Mesendoderm (in vitro differentiated cells): ENCODE data around the gene CARNS1.
A peak's percentile ranks its signal among the peaks of the same experiment; 100 is the strongest.

ENCODE experiments used
- DNase-seq: peaks from one replicate; pipeline ENCODE4 v3.0.0; 2013
- H2AK5ac ChIP-seq: 2 replicates; pipeline ENCODE4 v1.6.1; 2013; ENCODE audit warnings: low read length, inconsistent platforms
- H2BK120ac ChIP-seq: 2 replicates; pipeline ENCODE4 v1.6.1; 2013; ENCODE audit warnings: low read depth, mild to moderate bottlenecking, low read length, moderate library complexity, mixed read lengths
- H2BK15ac ChIP-seq: replicated peaks from 2 replicates; pipeline ENCODE4 v1.6.1; 2013; ENCODE audit warnings: low read depth, mild to moderate bottlenecking, moderate library complexity
- H2BK5ac ChIP-seq: 2 replicates; pipeline ENCODE4 v1.6.1; 2013; ENCODE audit warnings: low read length, inconsistent platforms
- H3K18ac ChIP-seq: 2 replicates; pipeline ENCODE4 v1.6.1; 2013; ENCODE audit warnings: mild to moderate bottlenecking, low read length, mixed read lengths
- H3K23ac ChIP-seq: one replicate; pipeline ENCODE4 v1.6.1; 2013; ENCODE audit warnings: low read length
- H3K27ac ChIP-seq: 2 replicates; pipeline ENCODE4 v1.5.1; 2013; ENCODE audit warnings: low read depth, mild to moderate bottlenecking, inconsistent platforms, low read length, moderate library complexity
- H3K27me3 ChIP-seq: 2 replicates; pipeline ENCODE4 v1.6.1; 2013; ENCODE audit warnings: low read length, control low read depth, mild to moderate bottlenecking, inconsistent platforms; ENCODE audit not compliant: insufficient read depth, poor library complexity
- H3K36me3 ChIP-seq: 2 replicates; pipeline ENCODE4 v1.6.1; 2013; ENCODE audit warnings: low read length, inconsistent platforms; ENCODE audit not compliant: control insufficient read depth, insufficient read depth
- H3K4ac ChIP-seq: one replicate; pipeline ENCODE4 v1.6.1; 2013; ENCODE audit warnings: low read depth, mild to moderate bottlenecking, low read length, moderate library complexity
- H3K4me1 ChIP-seq: 2 replicates; pipeline ENCODE4 v1.6.1; 2013; ENCODE audit warnings: low read depth, low read length, inconsistent platforms; ENCODE audit not compliant: control insufficient read depth
- H3K4me2 ChIP-seq: 2 replicates; pipeline ENCODE4 v1.6.1; 2013; ENCODE audit warnings: low read length
- H3K4me3 ChIP-seq: 2 replicates; pipeline ENCODE4 v1.5.1; 2013; ENCODE audit warnings: mild to moderate bottlenecking, low read length
- H3K56ac ChIP-seq: one replicate; pipeline ENCODE4 v1.6.1; 2013; ENCODE audit warnings: low read length
- H3K79me1 ChIP-seq: 2 replicates; pipeline ENCODE4 v1.6.1; 2013; ENCODE audit warnings: low read length, inconsistent platforms
- H3K79me2 ChIP-seq: 2 replicates; pipeline ENCODE4 v1.6.1; 2013; ENCODE audit warnings: mild to moderate bottlenecking, low read length; ENCODE audit not compliant: control insufficient read depth, insufficient read depth
- H3K9ac ChIP-seq: 2 replicates; pipeline ENCODE4 v1.6.1; 2013; ENCODE audit warnings: low read length, inconsistent platforms
- H4K5ac ChIP-seq: one replicate; pipeline ENCODE4 v1.6.1; 2013; ENCODE audit warnings: low read length
- H4K8ac ChIP-seq: one replicate; pipeline ENCODE4 v1.6.1; 2013; ENCODE audit warnings: low read depth, mild to moderate bottlenecking, control low read depth, low read length, moderate library complexity
- WGBS: extraction: QIAGEN DNeasy Blood & Tissue Kit; methylation state at CpG from one replicate; pipeline ENCODE4 v1.1.7; 2013; ENCODE audit warnings: low lambda C conversion rate, missing lambda C conversion rate; ENCODE audit not compliant: insufficient coverage; ENCODE audit errors: extremely low coverage; 5-methylcytosine and 5-hydroxymethylcytosine counted together

The CARNS1 gene

GRCh38 chr11:67458266-67458665 is 42.8 kb downstream of the CARNS1 start:
- Histone ChIP-seq H3K27ac (no peak overlapping the region), H3K4me2 (no peak overlapping the region), H4K8ac (no peak overlapping the region), H3K18ac (no peak overlapping the region), H3K4me3 (no peak overlapping the region), H4K5ac (no peak overlapping the region), H3K4me1 (no peaks in the 10 kb centered on the region), H3K36me3 (no peaks in the 10 kb centered on the region), H3K79me2 (no peaks in the 10 kb centered on the region), H3K9ac (no peak overlapping the region), H3K4ac (no peak overlapping the region), H3K79me1 (no peaks in the 10 kb centered on the region), H2AK5ac (no peak overlapping the region), H3K56ac (no peak overlapping the region), H2BK5ac (no peak overlapping the region), H3K23ac (no peak overlapping the region), H2BK15ac (no peak overlapping the region), H2BK120ac (no peak overlapping the region), H3K27me3 (no peaks in the 10 kb centered on the region)
- no peak for DNase-seq
- no CpG with 5 or more reads among the region's 19 CpGs for WGBS

GRCh38 chr11:67463186-67463585 is 47.7 kb downstream of the CARNS1 start:
- H2AK5ac ChIP-seq, result no peak overlapping the region
- no peak for DNase-seq
- no peaks in the 10 kb centered on the region for H3K79me2 ChIP-seq
- H3K56ac ChIP-seq, result no peak overlapping the region
- peaks cover under 1% of the 10 kb centered on the region for H3K79me1 ChIP-seq
- H3K9ac ChIP-seq, result no peak overlapping the region
- no peak overlapping the region for H3K27ac ChIP-seq
- H2BK15ac ChIP-seq, result no peak overlapping the region
- no peak overlapping the region for H3K18ac ChIP-seq
- no peak overlapping the region for H3K4me3 ChIP-seq
- H3K4me1 ChIP-seq, result peaks cover 1% of the 10 kb centered on the region
- H2BK120ac ChIP-seq, result no peak overlapping the region
- no peak overlapping the region for H2BK5ac ChIP-seq
- no peak overlapping the region for H3K4me2 ChIP-seq
- H4K5ac ChIP-seq, result no peak overlapping the region
- H3K36me3 ChIP-seq, result no peaks in the 10 kb centered on the region
- no peaks in the 10 kb centered on the region for H3K27me3 ChIP-seq
- no peak overlapping the region for H3K4ac ChIP-seq
- no peak overlapping the region for H4K8ac ChIP-seq
- no peak overlapping the region for H3K23ac ChIP-seq
- no CpG with 5 or more reads among the region's 10 CpGs for WGBS

GRCh38 chr11:67463680-67464410 is 48.4 kb downstream of the CARNS1 start:
- no peaks in the 10 kb centered on the region for H3K27me3 ChIP-seq
- no CpG with 5 or more reads among the region's 20 CpGs for WGBS
- no peak for DNase-seq
- peaks cover 2% of the 10 kb centered on the region for H3K79me1 ChIP-seq
- peak overlapping the region; percentile 62 for H3K9ac ChIP-seq
- no peak overlapping the region for H2BK120ac ChIP-seq
- H4K8ac ChIP-seq, result peak overlapping the region; percentile 44
- H3K4me1 ChIP-seq, result peaks cover 3% of the 10 kb centered on the region
- no peak overlapping the region for H3K4me2 ChIP-seq
- no peaks in the 10 kb centered on the region for H3K79me2 ChIP-seq
- H3K27ac ChIP-seq, result no peak overlapping the region
- peak overlapping the region; percentile 96 for H2AK5ac ChIP-seq
- no peak overlapping the region for H3K23ac ChIP-seq
- H3K36me3 ChIP-seq, result no peaks in the 10 kb centered on the region
- H2BK15ac ChIP-seq, result no peak overlapping the region
- no peak overlapping the region for H4K5ac ChIP-seq
- peak overlapping the region; percentile 20 for H3K4ac ChIP-seq
- peak overlapping the region; percentile 77 for H3K56ac ChIP-seq
- no peak overlapping the region for H2BK5ac ChIP-seq
- H3K4me3 ChIP-seq, result no peak overlapping the region
- no peak overlapping the region for H3K18ac ChIP-seq

GRCh38 chr11:67464411-67465188 is 49.1 kb downstream of the CARNS1 start:
- H2BK120ac ChIP-seq, result no peak overlapping the region
- H3K27me3 ChIP-seq, result no peaks in the 10 kb centered on the region
- H3K4ac ChIP-seq, result peak overlapping the region; percentile 66
- no peak overlapping the region for H3K23ac ChIP-seq
- DNase-seq, result peak; percentile 94
- peak overlapping the region; percentile 99 for H3K56ac ChIP-seq
- peak overlapping the region; percentile 91 for H3K9ac ChIP-seq
- peak overlapping the region; percentile 67 for H2AK5ac ChIP-seq
- no peak overlapping the region for H4K5ac ChIP-seq
- no peak overlapping the region for H2BK15ac ChIP-seq
- H3K4me1 ChIP-seq, result peaks cover 3% of the 10 kb centered on the region
- peak overlapping the region; percentile 75 for H3K18ac ChIP-seq
- peak overlapping the region; percentile 80 for H3K4me3 ChIP-seq
- no peaks in the 10 kb centered on the region for H3K36me3 ChIP-seq
- H3K79me2 ChIP-seq, result no peaks in the 10 kb centered on the region
- no peak overlapping the region for H2BK5ac ChIP-seq
- WGBS, result no CpG with 5 or more reads among the region's 56 CpGs
- H4K8ac ChIP-seq, result peak overlapping the region; percentile 44
- H3K27ac ChIP-seq, result peak overlapping the region; percentile 57
- peak overlapping the region; percentile 91 for H3K4me2 ChIP-seq
- H3K79me1 ChIP-seq, result peaks cover 2% of the 10 kb centered on the region

GRCh38 chr11:67465189-67465510 is 49.7 kb downstream of the CARNS1 start:
- no peak overlapping the region for H3K23ac ChIP-seq
- peak overlapping the region; percentile 91 for H3K4me2 ChIP-seq
- H3K18ac ChIP-seq, result peak overlapping the region; percentile 75
- no peak overlapping the region for H2BK5ac ChIP-seq
- no peaks in the 10 kb centered on the region for H3K79me2 ChIP-seq
- H3K36me3 ChIP-seq, result no peaks in the 10 kb centered on the region
- peak; percentile 44 for DNase-seq
- WGBS, result no CpG with 5 or more reads among the region's 3 CpGs
- H3K9ac ChIP-seq, result peak overlapping the region; percentile 91
- H3K4me3 ChIP-seq, result peak overlapping the region; percentile 80
- peaks cover 2% of the 10 kb centered on the region for H3K79me1 ChIP-seq
- H3K56ac ChIP-seq, result peak overlapping the region; percentile 99
- H3K27me3 ChIP-seq, result no peaks in the 10 kb centered on the region
- H4K8ac ChIP-seq, result no peak overlapping the region
- H2BK15ac ChIP-seq, result no peak overlapping the region
- no peak overlapping the region for H4K5ac ChIP-seq
- no peak overlapping the region for H2BK120ac ChIP-seq
- peak overlapping the region; percentile 57 for H3K27ac ChIP-seq
- peaks cover 3% of the 10 kb centered on the region for H3K4me1 ChIP-seq
- H2AK5ac ChIP-seq, result no peak overlapping the region
- H3K4ac ChIP-seq, result peak overlapping the region; percentile 66
